Transverse colon (tissue), 4 donors: ENCODE data around the gene PGP. TPM values are rescaled to one million over a fixed set of nuclear protein-coding genes. Genes with fewer than 3 reads are reported as not detected.
A peak's percentile ranks its signal among the peaks of the same experiment; 100 is the strongest.

Experiments used
- DNase-seq: peaks from one replicate; pipeline ENCODE4 v3.0.0-alpha.2; 2019
- H3K27ac ChIP-seq, 4 donors: fragments of 200-600 bp; sonication (generic); 2 replicates each; pipeline ENCODE4 v1.5.1; 2016 to 2018; ENCODE audit warnings: inconsistent platforms in 4 of 4
- H3K27me3 ChIP-seq: fragments of 200-600 bp; sonication (generic); 2 replicates; pipeline ENCODE4 v1.5.1; 2017; ENCODE audit warnings: inconsistent platforms
- H3K36me3 ChIP-seq, 4 donors: fragments of 200-600 bp; sonication (generic); 2 replicates each; pipeline ENCODE4 v1.5.1; 2017 to 2019; ENCODE audit warnings: inconsistent platforms in 4 of 4
- H3K4me1 ChIP-seq, 4 donors: fragments of 200-600 bp; sonication (generic); 2 replicates each; pipeline ENCODE4 v1.5.1; 2017 to 2020; ENCODE audit warnings: inconsistent platforms in 4 of 4
- H3K4me3 ChIP-seq, 4 donors: fragments of 200-600 bp; sonication (generic); 1 replicate in 1 of 4; 2 replicates in 3 of 4; pipeline versions ENCODE4 v1.5.1 to v1.6.1; 2017 to 2019; ENCODE audit warnings: inconsistent platforms in 4 of 4
- H3K9me3 ChIP-seq, 2 donors: fragments of 200-600 bp; sonication (generic); 2 replicates each; pipeline ENCODE4 v1.5.1; 2017 to 2019; ENCODE audit warnings: inconsistent platforms in 2 of 2
- CTCF ChIP-seq, 5 experiments: fragments of 200-600 bp in 3 of 5; fragments of 450-650 bp in 2 of 5; sonication (generic) in 3 of 5; IDR thresholded peaks; 1 replicate in 2 of 5; 2 replicates in 3 of 5; pipeline ENCODE4 v1.5.1; 2016 to 2017; ENCODE audit warnings: antibody characterized with exemption in 5 of 5, inconsistent platforms in 3 of 5, mild to moderate bottlenecking in 2 of 5, moderate library complexity in 1 of 5
- EP300 ChIP-seq: sonication (generic); formaldehyde crosslinking; IDR thresholded peaks from one replicate; pipeline ENCODE4 v1.6.1; 2017; ENCODE audit warnings: antibody characterized with exemption, low read depth
- POLR2A ChIP-seq: fragments of 450-650 bp; IDR thresholded peaks from one replicate; pipeline ENCODE4 v1.6.1; 2016; ENCODE audit warnings: antibody characterized with exemption, mild to moderate bottlenecking, moderate library complexity
- POLR2AphosphoS5 ChIP-seq, 3 donors: sonication (generic); formaldehyde crosslinking; IDR thresholded peaks; one replicate each; pipeline ENCODE4 v1.6.1; 2016; ENCODE audit warnings: antibody characterized with exemption in 3 of 3
- WGBS, 2 donors: methylation state at CpG; one replicate each; pipeline ENCODE4 v1.1.5; 2018; ENCODE audit warnings: low coverage in 1 of 2; 5-methylcytosine and 5-hydroxymethylcytosine counted together
- in situ Hi-C, 4 donors: fragments of 200-750 bp; cut with MboI; loops; one replicate each; pipeline versions ENCODE4 v1.15.0 to v1.15.1; 2017; ENCODE audit warnings: low sequenced_read_pairs in 3 of 4, low pct_ligation_motif_present in 1 of 4, low pct_unique_long_range_greater_than_20kb in 1 of 4
- intact Hi-C: fragments of 100-400 bp; cut with DNase I; formaldehyde crosslinking; loops from one replicate; pipeline ENCODE4 v1.15.1; 2023; ENCODE audit warnings: low total_unique reads
- total RNA-seq, 4 donors: library from RNA; depleted of rRNA; stranded (reverse); fragments of >200 nt; gene quantifications; one replicate each; pipeline ENCODE4 v1.1.0, GENCODE V29; 2016

PGP gene
- total RNA-seq, 4 donors from 2014 or later: 18.0 to 49.0 (median 29.5) TPM

GRCh38 chr16:2161911-2162310, 52.7 kb downstream of the PGP start:
- H3K4me1 ChIP-seq: peaks cover 39 to 70% (median 66%) of the 10 kb centered on the region in 4 donors
- no peaks in the 10 kb centered on the region for H3K36me3 ChIP-seq
- intact Hi-C loops: no loop called here
- no peak overlapping the region for H3K4me3 ChIP-seq
- no peaks in the 10 kb centered on the region for H3K9me3 ChIP-seq
- 91% methylated on average over 10 of the region's 10 CpGs; no CpG with 5 or more reads in 1 of the 2 donors for WGBS, 2 donors
- DNase-seq: no peak
- peak overlapping the region; percentile 42 to 92 (median 90) for H3K27ac ChIP-seq
- in situ Hi-C loops: loop anchor here in 1 of 4 donors (25.0 kb wide), 1 partner anchor 325 kb away; the partner anchor contains the start of gene TBC1D24
- TF ChIP-seq CTCF (IDR thresholded peaks at IDR 0.05) (no peak), POLR2AphosphoS5 (IDR thresholded peaks at IDR 0.05) (no peak), POLR2A (no peak), EP300 (no peak)
- no peaks in the 10 kb centered on the region for H3K27me3 ChIP-seq

Other genes starting within 250 kb of the PGP start
- gene RNF151, start 248.0 kb downstream of the PGP start, total RNA-seq: not detected
- gene TBL3, start 242.8 kb downstream of the PGP start, total RNA-seq: 10 to 100 TPM; 23.2 to 31.0 (median 28.2) TPM
- 10 to 100 TPM in 3 of 4 donors, 1 to 10 TPM in 1; 4.2 to 29.8 (median 19.4) TPM for gene NOXO1, start 233.4 kb downstream of the PGP start, total RNA-seq
- 100 to 1,000 TPM in 1 of 4 donors, 10 to 100 TPM in 3; 29.9 to 117 (median 64.3) TPM for gene GFER, start 230.6 kb downstream of the PGP start, total RNA-seq
- 1 to 10 TPM in 3 of 4 donors, not detected in 1; 2.7 to 4.8 (median 2.9) TPM for gene SYNGR3, start 224.9 kb downstream of the PGP start, total RNA-seq
- 100 to 1,000 TPM in 1 of 4 donors, 10 to 100 TPM in 3; 28.3 to 145 (median 42.0) TPM for gene ZNF598, start 205.0 kb downstream of the PGP start, total RNA-seq
- under 1 TPM in 1 of 4 donors, not detected in 3; 0.41 TPM for gene NPW, start 195.1 kb downstream of the PGP start, total RNA-seq
- 10 to 100 TPM in 3 of 4 donors, 1 to 10 TPM in 1; 3.7 to 61.9 (median 29.8) TPM for gene NHERF2, start 187.9 kb downstream of the PGP start, total RNA-seq
- 10 to 100 TPM; 12.7 to 32.9 (median 23.2) TPM for gene NTHL1, start 167.0 kb downstream of the PGP start, total RNA-seq
- 100 to 1,000 TPM in 2 of 4 donors, 10 to 100 TPM in 2; 88.3 to 206 (median 127) TPM for gene TSC2, start 166.9 kb downstream of the PGP start, total RNA-seq
- gene PKD1, start 78.9 kb downstream of the PGP start, total RNA-seq: 1,000 to 10,000 TPM in 1 of 4 donors, 100 to 1,000 TPM in 3; 131 to 1,015 (median 289) TPM
- 10 to 100 TPM in 3 of 4 donors, 1 to 10 TPM in 1; 8.3 to 28.4 (median 14.2) TPM for gene RAB26, start 66.2 kb downstream of the PGP start, total RNA-seq
- 10 to 100 TPM; 43.4 to 80.4 (median 63.0) TPM for gene TRAF7, start 59.1 kb downstream of the PGP start, total RNA-seq
- gene CASKIN1, start 18.2 kb downstream of the PGP start, total RNA-seq: under 1 TPM in 2 of 4 donors, not detected in 2; under 0.01 to 0.14 TPM
- gene MLST8, start 9.4 kb downstream of the PGP start, total RNA-seq: 10 to 100 TPM; 50.8 to 81.8 (median 73.1) TPM
- gene BRICD5, start 4.0 kb downstream of the PGP start, total RNA-seq: 10 to 100 TPM in 2 of 4 donors, 1 to 10 TPM in 2; 5.7 to 29.9 (median 11.7) TPM
- 100 to 1,000 TPM in 1 of 4 donors, 10 to 100 TPM in 3; 36.5 to 124 (median 53.6) TPM for gene E4F1, start 8.8 kb upstream of the PGP start, total RNA-seq
- 1 to 10 TPM in 1 of 4 donors, under 1 TPM in 2, not detected in 1; 0.55 to 3.0 (median 0.64) TPM for gene DNASE1L2, start 21.6 kb upstream of the PGP start, total RNA-seq
- gene ECI1, start 36.7 kb upstream of the PGP start, total RNA-seq: 100 to 1,000 TPM in 2 of 4 donors, 10 to 100 TPM in 2; 24.5 to 218 (median 100) TPM
- 100 to 1,000 TPM; 110 to 153 (median 126) TPM for gene RNPS1, start 53.3 kb upstream of the PGP start, total RNA-seq
- 1 to 10 TPM; 3.4 to 8.6 (median 3.7) TPM for gene ABCA3, start 125.9 kb upstream of the PGP start, total RNA-seq
- gene CCNF, start 214.6 kb upstream of the PGP start, total RNA-seq: 10 to 100 TPM in 1 of 4 donors, 1 to 10 TPM in 2, under 1 TPM in 1; 0.75 to 24.9 (median 2.3) TPM
- gene TEDC2, start 245.3 kb upstream of the PGP start, total RNA-seq: 1 to 10 TPM in 2 of 4 donors, not detected in 2; 1.4 to 2.3 TPM